H9 (cell line): ENCODE data around the gene GANAB. TPM values are rescaled to one million over a fixed set of nuclear protein-coding genes. Genes with fewer than 3 reads are reported as not detected.
"Not testable (repeated sequence)": the region's sequence is repeated elsewhere in the genome, so short reads cannot be mapped to it uniquely, and the experiment has no call there.

ENCODE experiments used
- DNase-seq: peaks from one replicate; pipeline ENCODE4 v3.0.0-alpha.2; 2017
- H2AFZ ChIP-seq: one replicate; pipeline ENCODE4 v1.6.1; 2013; ENCODE audit warnings: mild to moderate bottlenecking, low read length, control low read depth, moderate library complexity
- H2AK5ac ChIP-seq: 2 replicates; pipeline ENCODE4 v1.6.1; 2013; ENCODE audit warnings: low read length, control low read depth, mixed read lengths; ENCODE audit not compliant: insufficient read length
- H2BK120ac ChIP-seq: one replicate; pipeline ENCODE4 v1.6.1; 2013; ENCODE audit warnings: low read depth, mild to moderate bottlenecking, low read length, control low read depth, inconsistent platforms; ENCODE audit not compliant: poor library complexity, severe bottlenecking
- H2BK12ac ChIP-seq: 2 replicates; pipeline ENCODE4 v1.6.1; 2013; ENCODE audit warnings: low read length, control low read depth, mixed read lengths, low read depth; ENCODE audit not compliant: insufficient read length
- H2BK15ac ChIP-seq: 2 replicates; pipeline ENCODE4 v1.6.1; 2013; ENCODE audit warnings: low read depth, low read length, control low read depth
- H2BK20ac ChIP-seq: one replicate; pipeline ENCODE4 v1.6.1; 2013; ENCODE audit warnings: low read depth, mild to moderate bottlenecking, low read length, control low read depth, inconsistent platforms; ENCODE audit not compliant: poor library complexity, severe bottlenecking
- H2BK5ac ChIP-seq: 2 replicates; pipeline ENCODE4 v1.6.1; 2013; ENCODE audit warnings: low read length, control low read depth, mixed read lengths; ENCODE audit not compliant: insufficient read length
- H3K14ac ChIP-seq: 2 replicates; pipeline ENCODE4 v1.6.1; 2013; ENCODE audit warnings: low read length, control low read depth; ENCODE audit not compliant: insufficient read depth
- H3K18ac ChIP-seq: 2 replicates; pipeline ENCODE4 v1.6.1; 2013; ENCODE audit warnings: low read depth, mild to moderate bottlenecking, mixed read lengths, low read length, control low read depth; ENCODE audit not compliant: insufficient read length
- H3K23ac ChIP-seq: 2 replicates; pipeline ENCODE4 v1.6.1; 2013; ENCODE audit warnings: low read length, control low read depth, mixed read lengths, low read depth; ENCODE audit not compliant: insufficient read length
- H3K23me2 ChIP-seq: 2 replicates; pipeline ENCODE4 v1.6.1; 2013; ENCODE audit warnings: low read depth, mild to moderate bottlenecking, mixed read lengths, low read length, control low read depth; ENCODE audit not compliant: insufficient read length, poor library complexity, severe bottlenecking
- H3K27ac ChIP-seq: 2 replicates; pipeline ENCODE4 v1.5.1; 2013; ENCODE audit warnings: low read length, control low read depth, mixed read lengths, low read depth; ENCODE audit not compliant: insufficient read length
- H3K27me3 ChIP-seq: 2 replicates; pipeline ENCODE4 v1.6.1; 2013; ENCODE audit warnings: low read length, control low read depth, inconsistent platforms; ENCODE audit not compliant: insufficient read depth
- H3K4ac ChIP-seq: 2 replicates; pipeline ENCODE4 v1.6.1; 2013; ENCODE audit warnings: low read depth, mild to moderate bottlenecking, control low read depth, inconsistent platforms, low read length, moderate library complexity
- H3K4me1 ChIP-seq: 2 replicates; pipeline ENCODE4 v1.6.1; 2013; ENCODE audit warnings: low read length, control low read depth, inconsistent platforms; ENCODE audit not compliant: insufficient read depth
- H3K4me2 ChIP-seq: 2 replicates; pipeline ENCODE4 v1.6.1; 2013; ENCODE audit warnings: low read length, control low read depth, mixed read lengths; ENCODE audit not compliant: insufficient read length, insufficient read depth
- H3K56ac ChIP-seq: 2 replicates; pipeline ENCODE4 v1.6.1; 2013; ENCODE audit warnings: low read depth, mild to moderate bottlenecking, mixed read lengths, low read length, control low read depth; ENCODE audit not compliant: insufficient read length
- H3K79me1 ChIP-seq: 2 replicates; pipeline ENCODE4 v1.6.1; 2013; ENCODE audit warnings: low read depth, mild to moderate bottlenecking, moderate library complexity, low read length, control low read depth, inconsistent platforms; ENCODE audit not compliant: insufficient read depth, poor library complexity, severe bottlenecking
- H3K79me2 ChIP-seq: 2 replicates; pipeline ENCODE4 v1.6.1; 2013; ENCODE audit warnings: low read length, control low read depth, inconsistent platforms; ENCODE audit not compliant: insufficient read depth
- H3K9ac ChIP-seq: 2 replicates; pipeline ENCODE4 v1.6.1; 2013; ENCODE audit warnings: low read length, control low read depth, mixed read lengths; ENCODE audit not compliant: insufficient read length; ENCODE audit errors: extremely low read depth
- H3K9me3 ChIP-seq: one replicate; pipeline ENCODE4 v1.6.1; 2013; ENCODE audit warnings: low read depth, low read length, inconsistent platforms; ENCODE audit not compliant: control insufficient read depth
- H3T11ph ChIP-seq: one replicate; pipeline ENCODE4 v1.6.1; 2013; ENCODE audit warnings: mild to moderate bottlenecking, low read length, control low read depth, inconsistent platforms
- H4K20me1 ChIP-seq: one replicate; pipeline ENCODE4 v1.6.1; 2013; ENCODE audit not compliant: control insufficient read depth, insufficient read length, insufficient read depth
- H4K5ac ChIP-seq: 2 replicates; pipeline ENCODE4 v1.6.1; 2013; ENCODE audit warnings: low read depth, mild to moderate bottlenecking, mixed read lengths, low read length, control low read depth; ENCODE audit not compliant: insufficient read length
- H4K8ac ChIP-seq: replicated peaks from 2 replicates; pipeline ENCODE4 v1.6.1; 2013; ENCODE audit warnings: low read length, control low read depth, mixed read lengths, low read depth; ENCODE audit not compliant: insufficient read length
- H4K91ac ChIP-seq: 2 replicates; pipeline ENCODE4 v1.6.1; 2013; ENCODE audit warnings: low read depth, mild to moderate bottlenecking, moderate library complexity, mixed read lengths, low read length, control low read depth; ENCODE audit not compliant: insufficient read length
- H3K27ac Mint-ChIP-seq, 3 experiments: 2 replicates in 2 of 3; 3 replicates in 1 of 3; pipeline ENCODE4 v1.8.0; 2020 to 2021; ENCODE audit warnings: mixed read lengths in 3 of 3, mild to moderate bottlenecking in 1 of 3, moderate library complexity in 1 of 3
- H3K27me3 Mint-ChIP-seq: 2 replicates; pipeline ENCODE4 v1.8.0; 2021; ENCODE audit warnings: low read depth, mild to moderate bottlenecking, moderate library complexity, mixed read lengths
- H3K36me3 Mint-ChIP-seq, 3 experiments: 2 replicates in 2 of 3; 3 replicates in 1 of 3; pipeline ENCODE4 v1.8.0; 2020 to 2021; ENCODE audit warnings: low read depth in 3 of 3, mixed read lengths in 3 of 3; ENCODE audit not compliant: insufficient read depth in 1 of 3
- H3K4me1 Mint-ChIP-seq, 2 experiments: 2 replicates each; pipeline ENCODE4 v1.8.0; 2020; ENCODE audit warnings: mixed read lengths in 2 of 2
- H3K4me3 Mint-ChIP-seq, 2 experiments: 2 replicates in 1 of 2; 3 replicates in 1 of 2; pipeline ENCODE4 v1.8.0; 2020 to 2021; ENCODE audit warnings: mild to moderate bottlenecking in 2 of 2, mixed read lengths in 2 of 2, moderate library complexity in 1 of 2
- H3K9me3 Mint-ChIP-seq, 2 experiments: 2 replicates in 1 of 2; 3 replicates in 1 of 2; pipeline ENCODE4 v1.8.0; 2020; ENCODE audit warnings: mild to moderate bottlenecking in 2 of 2, mixed read lengths in 2 of 2, moderate library complexity in 1 of 2
- CTCF ChIP-seq: fragments of 200-600 bp; sonication (generic); conservative IDR thresholded peaks from 3 replicates; pipeline ENCODE4 v1.8.0; 2021; ENCODE audit warnings: antibody characterized with exemption, mild to moderate bottlenecking
- WGBS: extraction: QIAGEN DNeasy Blood & Tissue Kit; methylation state at CpG from one replicate; pipeline ENCODE4 v1.1.7; 2013; ENCODE audit warnings: missing lambda C conversion rate, low lambda C conversion rate, mixed read lengths; ENCODE audit not compliant: insufficient read length; ENCODE audit errors: extremely low coverage; 5-methylcytosine and 5-hydroxymethylcytosine counted together
- total RNA-seq: library from RNA; stranded (reverse); gene quantifications from 2 replicates; pipeline ENCODE4 v1.2.1, GENCODE V29; 2021

GANAB gene
- total RNA-seq, 1 experiment from 2014 or later = 387 TPM

GRCh38 chr11:62652161-62653006 is 6.0 kb upstream of the GANAB start:
- H3K4me1 Mint-ChIP-seq = peaks cover 4 to 9% of the 10 kb centered on the region in 2 experiments
- Histone ChIP-seq H3K79me1 (no peaks in the 10 kb centered on the region), H4K8ac (no peak overlapping the region), H2AK5ac (no peak overlapping the region), H4K91ac (no peak overlapping the region), H4K20me1 (no peaks in the 10 kb centered on the region), H3K23me2 (peaks cover 4% of the 10 kb centered on the region), H3K27me3 (no peaks in the 10 kb centered on the region), H3K79me2 (peaks cover 4% of the 10 kb centered on the region; the same call in 1 of the 2 replicates), H2BK5ac (no peak overlapping the region), H2BK12ac (no peak overlapping the region), H2BK15ac (no peak overlapping the region), H3K9ac (peak overlapping the region; percentile 84), H3K18ac (no peak overlapping the region), H3K4ac (no peak overlapping the region), H3K27ac (no peak overlapping the region), H3K9me3 (no peaks in the 10 kb centered on the region), H3K14ac (no peak overlapping the region), H3K23ac (no peak overlapping the region), H2BK120ac (no peak overlapping the region), H3K56ac (no peak overlapping the region), H3K4me2 (peak overlapping the region; percentile 90), H3K4me1 (no peaks in the 10 kb centered on the region), H2AFZ (no peak overlapping the region), H4K5ac (no peak overlapping the region), H2BK20ac (no peak overlapping the region), H3T11ph (no peak overlapping the region)
- H3K27me3 Mint-ChIP-seq = no peaks in the 10 kb centered on the region
- H3K36me3 Mint-ChIP-seq = peaks cover 8 to 24% (median 12%) of the 10 kb centered on the region in 3 experiments; a peak in 6 of 7 replicates
- H3K4me3 Mint-ChIP-seq = peak overlapping the region; percentile 92 to 94
- no CpG with 5 or more reads among the region's 16 CpGs for WGBS
- TF ChIP-seq CTCF = no peak
- H3K27ac Mint-ChIP-seq = peak overlapping the region; percentile 86 to 96 (median 86)
- H3K9me3 Mint-ChIP-seq = no peaks in the 10 kb centered on the region
- no peak for DNase-seq

- not testable (repeated sequence) for H4K91ac ChIP-seq, H3K9ac ChIP-seq, H3K79me1 ChIP-seq, H2BK15ac ChIP-seq, H3K27ac Mint-ChIP-seq, H3K9me3 Mint-ChIP-seq, H4K20me1 ChIP-seq, H3K4me1 ChIP-seq, H3K18ac ChIP-seq, H4K5ac ChIP-seq, H3K27ac ChIP-seq, H3K56ac ChIP-seq, H3T11ph ChIP-seq, H3K9me3 ChIP-seq, H3K27me3 Mint-ChIP-seq, H2BK120ac ChIP-seq, H3K23me2 ChIP-seq, H3K23ac ChIP-seq, H3K27me3 ChIP-seq, H4K8ac ChIP-seq, H3K4me3 Mint-ChIP-seq, H3K14ac ChIP-seq, H2BK5ac ChIP-seq, H2BK20ac ChIP-seq, DNase-seq, H2AFZ ChIP-seq, H2BK12ac ChIP-seq, H3K4ac ChIP-seq, H3K4me2 ChIP-seq, H3K79me2 ChIP-seq, H2AK5ac ChIP-seq
- peaks cover 9 to 13% of the 10 kb centered on the region in 2 experiments for H3K4me1 Mint-ChIP-seq
- WGBS = no CpG with 5 or more reads among the region's 12 CpGs
- H3K36me3 Mint-ChIP-seq = peaks cover 8 to 27% (median 12%) of the 10 kb centered on the region in 3 experiments; a peak in 6 of 7 replicates
Observed at GRCh38 chr11:62650283-62650682, 3.9 kb upstream of the GANAB start.
